Neural cell (in vitro differentiated cells): ENCODE data around the gene CAMK2D. TPM values are rescaled to one million over a fixed set of nuclear protein-coding genes. Genes with fewer than 3 reads are reported as not detected.
"Not testable (repeated sequence)": the region's sequence is repeated elsewhere in the genome, so short reads cannot be mapped to it uniquely, and the experiment has no call there.

ENCODE experiments used
- H2AFZ ChIP-seq: fragments of 200-600, 300-800 bp; sonication (generic), shearing (Covaris generic); 2 replicates; pipeline ENCODE4 v1.6.0; 2014; ENCODE audit warnings: low read depth, mild to moderate bottlenecking, antibody characterized with exemption, low read length, moderate library complexity
- H3F3A ChIP-seq: fragments of 200-600 bp; shearing (Covaris generic); 2 replicates; pipeline ENCODE4 v1.6.1; 2016; ENCODE audit warnings: mild to moderate bottlenecking, moderate library complexity, mixed read lengths, antibody characterized with exemption, low read length; ENCODE audit not compliant: insufficient read depth, poor library complexity, severe bottlenecking
- H3K27ac ChIP-seq: fragments of 200-600, 300-800 bp; sonication (generic), shearing (Covaris generic); 2 replicates; pipeline ENCODE4 v1.5.1; 2014; ENCODE audit warnings: mild to moderate bottlenecking, low read length, moderate library complexity
- H3K27me3 ChIP-seq: fragments of 300-800, 200-600 bp; sonication (generic), shearing (Covaris generic); 2 replicates; pipeline ENCODE4 v1.6.0; 2014; ENCODE audit warnings: mild to moderate bottlenecking, low read depth, low read length, moderate library complexity; ENCODE audit not compliant: insufficient read depth
- H3K36me3 ChIP-seq: fragments of 300-800, 200-600 bp; sonication (generic), shearing (Covaris generic); 2 replicates; pipeline ENCODE4 v1.5.1; 2014; ENCODE audit warnings: mild to moderate bottlenecking, antibody characterized with exemption, low read length, moderate library complexity; ENCODE audit not compliant: insufficient read depth
- H3K4me2 ChIP-seq: fragments of 300-800, 200-600 bp; sonication (generic), shearing (Covaris generic); 2 replicates; pipeline ENCODE4 v1.6.0; 2014; ENCODE audit warnings: mild to moderate bottlenecking, low read length
- H3K4me3 ChIP-seq: fragments of 300-800, 200-600 bp; sonication (generic), shearing (Covaris generic); 2 replicates; pipeline ENCODE4 v1.5.1; 2014; ENCODE audit warnings: mild to moderate bottlenecking, low read length, moderate library complexity
- H3K79me2 ChIP-seq: fragments of 200-600 bp; shearing (Covaris generic); replicated peaks from 2 replicates; pipeline ENCODE4 v1.6.0; 2014; ENCODE audit warnings: mild to moderate bottlenecking, low read length, moderate library complexity; ENCODE audit not compliant: insufficient read depth
- H3K9ac ChIP-seq: fragments of 300-800, 200-600 bp; sonication (generic), shearing (Covaris generic); 2 replicates; pipeline ENCODE4 v1.6.1; 2016; ENCODE audit warnings: mild to moderate bottlenecking, low read length, mixed read lengths
- H3K9me2 ChIP-seq: fragments of 200-600 bp; shearing (Covaris generic); 2 replicates; pipeline ENCODE4 v1.6.1; 2016; ENCODE audit warnings: mild to moderate bottlenecking, low read length, mixed read lengths; ENCODE audit not compliant: insufficient read depth
- H3K9me3 ChIP-seq: fragments of 200-600, 300-800 bp; sonication (generic), shearing (Covaris generic); 2 replicates; pipeline ENCODE4 v1.6.1; 2016; ENCODE audit warnings: mild to moderate bottlenecking, mixed run types, low read length, moderate library complexity, mixed read lengths
- H4K20me1 ChIP-seq: fragments of 200-600 bp; shearing (Covaris generic); 2 replicates; pipeline ENCODE4 v1.6.1; 2016; ENCODE audit warnings: mild to moderate bottlenecking, mixed run types; ENCODE audit not compliant: insufficient read depth
- CTCF ChIP-seq: fragments of 450-650 bp; IDR thresholded peaks from 2 replicates; pipeline ENCODE4 v1.5.1; 2014; ENCODE audit warnings: antibody characterized with exemption, mild to moderate bottlenecking, moderate library complexity; ENCODE audit not compliant: poor library complexity, severe bottlenecking
- EP300 ChIP-seq: fragments of 450-650 bp; conservative IDR thresholded peaks from 2 replicates; pipeline ENCODE4 v1.6.1; 2014; ENCODE audit warnings: antibody characterized with exemption, mild to moderate bottlenecking, moderate library complexity; ENCODE audit not compliant: poor library complexity, severe bottlenecking
- EZH2 ChIP-seq: fragments of 200-600, 300-800 bp; shearing (Covaris generic), sonication (generic); IDR thresholded peaks from 2 replicates; pipeline ENCODE4 v1.6.1; 2014; ENCODE audit warnings: antibody characterized with exemption, low read length, borderline replicate concordance, mild to moderate bottlenecking; ENCODE audit not compliant: insufficient read depth, poor library complexity, severe bottlenecking
- MXI1 ChIP-seq: fragments of 450-650 bp; conservative IDR thresholded peaks from 2 replicates; pipeline ENCODE4 v1.6.1; 2014; ENCODE audit warnings: antibody characterized with exemption, mild to moderate bottlenecking; ENCODE audit not compliant: poor library complexity, severe bottlenecking
- POLR2AphosphoS5 ChIP-seq: IDR thresholded peaks from 2 replicates; pipeline ENCODE4 v1.6.1; 2012
- RAD21 ChIP-seq: fragments of 450-650 bp; conservative IDR thresholded peaks from 2 replicates; pipeline ENCODE4 v1.6.1; 2014; ENCODE audit warnings: antibody characterized with exemption, mild to moderate bottlenecking, moderate library complexity
- SMC3 ChIP-seq: fragments of 450-650 bp; conservative IDR thresholded peaks from 2 replicates; pipeline ENCODE4 v1.6.1; 2014; ENCODE audit warnings: antibody characterized with exemption, mild to moderate bottlenecking, moderate library complexity; ENCODE audit not compliant: poor library complexity
- TAF1 ChIP-seq: IDR thresholded peaks from 2 replicates; pipeline ENCODE4 v1.6.1; 2012; ENCODE audit warnings: low read depth
- polyA plus RNA-seq: library from polyadenylated mRNA; depleted of rRNA; stranded (reverse); fragments of >200 nt; gene quantifications from 2 replicates; pipeline ENCODE4 v1.2.3, GENCODE V29; 2014
- TF ChIP-seq, protein P1 (sequence below): IDR thresholded peaks from 2 replicates; pipeline ENCODE4 v1.6.1; 2012; ENCODE audit warnings: borderline replicate concordance

The CAMK2D gene
- polyA plus RNA-seq, 1 donor from 2014 or later = 27.1 TPM

GRCh38 chr4:113707048-113707447, 54.5 kb downstream of the CAMK2D start:
- Histone ChIP-seq H4K20me1 (no peaks in the 10 kb centered on the region), H3K9ac (no peak overlapping the region), H3K79me2 (no peaks in the 10 kb centered on the region), H2AFZ (no peak overlapping the region), H3K27ac (no peak overlapping the region), H3K9me2 (no peaks in the 10 kb centered on the region), H3K9me3 (no peaks in the 10 kb centered on the region), H3K4me3 (no peak overlapping the region), H3K4me2 (no peak overlapping the region), H3F3A (no peaks in the 10 kb centered on the region), H3K27me3 (no peaks in the 10 kb centered on the region), H3K36me3 (no peaks in the 10 kb centered on the region)
- TF ChIP-seq MXI1 = no peak
- TF ChIP-seq SMC3 = no peak
- no peak for TF ChIP-seq POLR2AphosphoS5
- no peak for TF ChIP-seq RAD21
- TF ChIP-seq EZH2 = no peak
- no peak for TF ChIP-seq EP300
- TF ChIP-seq, protein P1, sequence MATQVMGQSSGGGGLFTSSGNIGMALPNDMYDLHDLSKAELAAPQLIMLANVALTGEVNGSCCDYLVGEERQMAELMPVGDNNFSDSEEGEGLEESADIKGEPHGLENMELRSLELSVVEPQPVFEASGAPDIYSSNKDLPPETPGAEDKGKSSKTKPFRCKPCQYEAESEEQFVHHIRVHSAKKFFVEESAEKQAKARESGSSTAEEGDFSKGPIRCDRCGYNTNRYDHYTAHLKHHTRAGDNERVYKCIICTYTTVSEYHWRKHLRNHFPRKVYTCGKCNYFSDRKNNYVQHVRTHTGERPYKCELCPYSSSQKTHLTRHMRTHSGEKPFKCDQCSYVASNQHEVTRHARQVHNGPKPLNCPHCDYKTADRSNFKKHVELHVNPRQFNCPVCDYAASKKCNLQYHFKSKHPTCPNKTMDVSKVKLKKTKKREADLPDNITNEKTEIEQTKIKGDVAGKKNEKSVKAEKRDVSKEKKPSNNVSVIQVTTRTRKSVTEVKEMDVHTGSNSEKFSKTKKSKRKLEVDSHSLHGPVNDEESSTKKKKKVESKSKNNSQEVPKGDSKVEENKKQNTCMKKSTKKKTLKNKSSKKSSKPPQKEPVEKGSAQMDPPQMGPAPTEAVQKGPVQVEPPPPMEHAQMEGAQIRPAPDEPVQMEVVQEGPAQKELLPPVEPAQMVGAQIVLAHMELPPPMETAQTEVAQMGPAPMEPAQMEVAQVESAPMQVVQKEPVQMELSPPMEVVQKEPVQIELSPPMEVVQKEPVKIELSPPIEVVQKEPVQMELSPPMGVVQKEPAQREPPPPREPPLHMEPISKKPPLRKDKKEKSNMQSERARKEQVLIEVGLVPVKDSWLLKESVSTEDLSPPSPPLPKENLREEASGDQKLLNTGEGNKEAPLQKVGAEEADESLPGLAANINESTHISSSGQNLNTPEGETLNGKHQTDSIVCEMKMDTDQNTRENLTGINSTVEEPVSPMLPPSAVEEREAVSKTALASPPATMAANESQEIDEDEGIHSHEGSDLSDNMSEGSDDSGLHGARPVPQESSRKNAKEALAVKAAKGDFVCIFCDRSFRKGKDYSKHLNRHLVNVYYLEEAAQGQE = no peak
- TF ChIP-seq TAF1 = no peak
- no peak for TF ChIP-seq CTCF

- H3K9me3 ChIP-seq, H3F3A ChIP-seq, H3K36me3 ChIP-seq, H3K9me2 ChIP-seq, H3K4me3 ChIP-seq, H3K27me3 ChIP-seq, H4K20me1 ChIP-seq, H3K79me2 ChIP-seq, H3K4me2 ChIP-seq, H2AFZ ChIP-seq, H3K27ac ChIP-seq, H3K9ac ChIP-seq: not testable (repeated sequence)
These were observed 56.4 kb downstream of the CAMK2D start for GRCh38 chr4:113705097-113705496.

- not testable (repeated sequence) for H3K4me2 ChIP-seq, H3K9me3 ChIP-seq, H2AFZ ChIP-seq, H3K4me3 ChIP-seq, H3F3A ChIP-seq, H3K79me2 ChIP-seq, H3K27me3 ChIP-seq, H3K36me3 ChIP-seq, H3K9ac ChIP-seq, H4K20me1 ChIP-seq, H3K9me2 ChIP-seq, H3K27ac ChIP-seq
These were observed 58.9 kb downstream of the CAMK2D start for GRCh38 chr4:113702596-113702995.
